ENCODE results near the gene ARSG.

The ARSG gene

DNA sequence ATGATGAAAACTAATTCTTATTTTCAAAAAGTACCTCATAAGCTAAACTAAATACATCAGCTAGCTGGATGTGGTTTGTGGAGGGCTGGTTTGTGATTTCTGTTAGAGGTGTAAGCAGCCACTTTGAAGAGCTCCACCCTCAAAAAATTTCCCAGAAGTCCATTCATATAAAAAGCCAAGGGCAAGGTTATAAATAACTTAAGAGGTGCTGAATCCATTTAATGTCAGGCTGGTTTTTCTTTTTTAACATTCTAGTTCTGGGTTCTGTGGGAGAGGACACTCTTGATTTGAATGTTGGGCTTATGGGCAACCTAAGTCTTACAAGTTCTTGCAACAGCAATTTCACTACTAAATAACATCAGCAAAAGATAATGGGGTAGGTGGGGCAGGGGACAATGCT is 169.4 kb downstream of the ARSG start:
- Histone ChIP-seq H2AFZ (ENCODE audit: low read length, unreplicated experiment) (no peak overlapping the region), H3K4me1 (ENCODE audit: control insufficient read depth, insufficient read depth, low read length, unreplicated experiment) (peaks cover 6% of the 10 kb centered on the region), H3K4me3 (ENCODE audit: low read depth, low read length) (no peak overlapping the region), H3K36me3 (ENCODE audit: insufficient read depth, low read length) (no peaks in the 10 kb centered on the region), H3K27me3 (ENCODE audit: insufficient read depth, low read length) (no peaks in the 10 kb centered on the region), H3K27ac (ENCODE audit: low read depth, low read length) (no peak overlapping the region), H3K79me2 (ENCODE audit: control insufficient read depth, insufficient read depth, low read length, unreplicated experiment) (no peaks in the 10 kb centered on the region)

DNA sequence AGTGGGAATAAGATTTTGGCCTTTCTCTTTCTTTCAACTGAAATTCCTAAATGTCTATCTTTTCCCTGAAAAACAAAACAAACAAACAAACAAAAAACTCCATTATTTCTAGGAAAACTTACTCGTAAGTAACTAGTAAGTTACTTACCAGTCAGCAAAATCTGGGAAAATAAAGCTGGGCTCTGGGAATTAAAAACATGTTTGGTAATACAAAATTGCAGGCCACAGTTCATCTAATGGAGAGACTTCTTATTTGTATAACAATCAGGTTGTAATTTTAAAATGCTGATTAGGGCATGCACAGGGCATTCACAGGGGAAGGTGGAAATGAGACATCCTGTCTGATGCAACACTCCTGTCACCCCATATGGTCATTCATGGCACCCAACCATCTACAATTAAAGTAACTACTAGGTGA is 169.8 kb downstream of the ARSG start:
- H3K4me3 ChIP-seq (ENCODE audit: low read depth, low read length), result no peak overlapping the region
- no peak overlapping the region for H2AFZ ChIP-seq (ENCODE audit: low read length, unreplicated experiment)

DNA sequence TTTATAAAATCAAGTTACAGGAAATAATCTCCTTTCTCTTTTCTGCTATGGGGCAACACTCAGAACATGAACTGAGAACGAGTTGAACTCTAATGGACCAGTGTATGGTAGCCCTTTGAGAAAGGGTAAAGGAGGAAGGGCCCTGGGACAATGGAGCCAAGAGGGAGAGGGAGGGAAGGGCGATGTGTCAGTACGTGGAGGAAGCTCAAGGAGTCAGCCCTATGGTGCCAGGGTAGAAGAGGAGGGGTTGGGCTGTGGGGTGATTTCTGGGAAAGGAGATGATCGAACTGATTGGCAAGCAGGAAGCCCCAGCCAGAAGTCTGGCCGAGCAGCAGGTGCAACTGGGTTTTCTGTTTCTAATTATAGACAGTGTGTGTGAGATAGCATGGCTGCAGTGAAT is 170.3 kb downstream of the ARSG start:
- Histone ChIP-seq H3K27me3 (ENCODE audit: insufficient read depth, low read length) (no peaks in the 10 kb centered on the region), H2AFZ (ENCODE audit: low read length, unreplicated experiment) (no peak overlapping the region), H3K27ac (ENCODE audit: low read depth, low read length) (no peak overlapping the region), H3K4me1 (ENCODE audit: control insufficient read depth, insufficient read depth, low read length, unreplicated experiment) (peaks cover 6% of the 10 kb centered on the region), H3K36me3 (ENCODE audit: insufficient read depth, low read length) (no peaks in the 10 kb centered on the region), H3K4me3 (ENCODE audit: low read depth, low read length) (no peak overlapping the region), H3K79me2 (ENCODE audit: control insufficient read depth, insufficient read depth, low read length, unreplicated experiment) (no peaks in the 10 kb centered on the region)

More for the DNA sequence above, 169.8 kb downstream of the ARSG start:
- no peaks in the 10 kb centered on the region for H3K79me2 ChIP-seq (ENCODE audit: control insufficient read depth, insufficient read depth, low read length, unreplicated experiment)
- no peaks in the 10 kb centered on the region for H3K36me3 ChIP-seq (ENCODE audit: insufficient read depth, low read length)
- H3K27me3 ChIP-seq (ENCODE audit: insufficient read depth, low read length), result no peaks in the 10 kb centered on the region
- H3K4me1 ChIP-seq (ENCODE audit: control insufficient read depth, insufficient read depth, low read length, unreplicated experiment), result peaks cover 6% of the 10 kb centered on the region
- H3K27ac ChIP-seq (ENCODE audit: low read depth, low read length), result no peak overlapping the region

DNA sequence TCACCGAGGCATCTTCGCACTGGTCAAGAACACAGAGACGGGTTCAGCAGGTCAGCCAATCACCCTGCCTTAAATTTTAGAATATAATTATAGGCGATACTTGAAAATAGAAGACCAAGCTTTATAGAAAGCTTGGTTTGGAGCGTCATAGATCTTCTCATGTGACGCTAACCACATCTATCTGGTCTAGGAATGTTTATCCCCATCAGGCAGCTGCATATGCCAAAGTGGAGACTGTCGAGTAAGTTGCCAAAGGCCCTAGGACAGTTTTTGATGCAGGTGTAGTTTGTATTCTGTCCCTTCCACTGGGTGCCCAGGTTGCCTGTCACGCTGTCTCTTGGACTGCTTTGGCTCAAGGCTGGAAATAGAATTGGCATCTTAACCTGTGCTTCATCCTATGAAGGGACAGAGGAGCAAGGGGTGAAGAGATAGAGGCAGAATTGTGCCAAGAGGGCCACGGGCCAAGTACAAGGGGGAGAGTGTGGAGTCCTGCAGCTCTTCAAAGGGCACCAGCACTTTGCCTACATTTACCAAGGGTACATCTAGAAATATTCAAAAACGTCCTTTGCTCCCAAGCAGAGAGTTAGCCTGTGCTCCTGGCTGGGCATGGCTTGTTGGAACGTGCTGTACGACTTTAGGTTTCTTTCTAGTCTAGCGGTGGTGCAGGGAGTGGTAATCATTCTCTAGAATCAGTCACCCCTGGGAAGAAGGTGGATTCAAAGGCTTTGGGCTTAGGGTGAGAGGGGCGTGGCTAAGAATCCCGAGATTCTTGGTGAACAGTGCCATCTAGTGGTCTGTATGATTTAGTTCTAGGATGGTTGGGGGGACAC is 171.3 kb downstream of the ARSG start:
- no peaks in the 10 kb centered on the region for H3K27me3 ChIP-seq (ENCODE audit: insufficient read depth, low read length)
- H2AFZ ChIP-seq (ENCODE audit: low read length, unreplicated experiment), result no peak overlapping the region
- no peaks in the 10 kb centered on the region for H3K36me3 ChIP-seq (ENCODE audit: insufficient read depth, low read length)
- no peak overlapping the region for H3K4me3 ChIP-seq (ENCODE audit: low read depth, low read length)
- H3K4me1 ChIP-seq (ENCODE audit: control insufficient read depth, insufficient read depth, low read length, unreplicated experiment), result peaks cover 6% of the 10 kb centered on the region
- H3K79me2 ChIP-seq (ENCODE audit: control insufficient read depth, insufficient read depth, low read length, unreplicated experiment), result no peaks in the 10 kb centered on the region
- H3K27ac ChIP-seq (ENCODE audit: low read depth, low read length), result no peak overlapping the region

DNA sequence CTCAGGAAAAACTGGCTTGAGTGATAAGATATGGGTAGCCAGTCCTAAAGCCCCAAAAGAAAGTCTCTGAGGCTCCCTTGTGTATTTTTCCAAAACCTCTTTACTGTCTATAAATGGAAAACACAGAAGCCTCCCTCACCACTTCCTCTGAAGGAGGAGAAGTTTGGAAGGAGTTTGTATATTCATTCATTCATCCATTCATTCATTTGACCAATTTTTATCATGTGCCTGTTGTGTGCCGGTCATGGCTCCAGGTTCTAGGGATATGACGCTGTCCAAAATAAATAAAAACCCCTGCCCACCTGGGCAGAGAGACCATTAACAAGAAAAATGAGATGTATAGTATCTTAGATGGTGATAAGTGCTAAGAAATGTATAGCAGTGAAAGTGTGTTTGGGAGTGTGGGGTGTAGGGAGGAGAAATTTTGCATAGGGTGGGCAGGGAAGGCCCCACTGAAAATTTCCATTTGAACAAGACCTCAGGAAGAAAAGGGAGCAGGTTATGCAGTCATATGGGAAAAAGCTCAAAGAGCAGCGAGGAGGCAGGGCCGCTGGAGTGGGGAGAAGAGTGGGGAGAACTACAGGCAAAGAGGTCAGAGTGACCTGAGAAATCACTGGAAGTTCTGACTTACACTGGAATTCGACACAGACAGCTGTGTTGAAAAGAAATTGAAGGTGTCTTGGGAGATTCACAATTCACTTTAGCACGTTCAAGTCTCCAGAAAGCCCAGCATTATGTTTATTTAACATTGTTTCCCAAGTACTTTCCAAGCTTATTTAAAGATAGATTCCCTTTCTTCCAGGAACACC is 172.1 kb downstream of the ARSG start:
- Histone ChIP-seq H3K36me3 (ENCODE audit: insufficient read depth, low read length) (no peaks in the 10 kb centered on the region), H3K27me3 (ENCODE audit: insufficient read depth, low read length) (no peaks in the 10 kb centered on the region), H3K4me1 (ENCODE audit: control insufficient read depth, insufficient read depth, low read length, unreplicated experiment) (peaks cover 2% of the 10 kb centered on the region), H3K4me3 (ENCODE audit: low read depth, low read length) (no peak overlapping the region), H3K27ac (ENCODE audit: low read depth, low read length) (no peak overlapping the region), H3K79me2 (ENCODE audit: control insufficient read depth, insufficient read depth, low read length, unreplicated experiment) (no peaks in the 10 kb centered on the region), H2AFZ (ENCODE audit: low read length, unreplicated experiment) (no peak overlapping the region)

DNA sequence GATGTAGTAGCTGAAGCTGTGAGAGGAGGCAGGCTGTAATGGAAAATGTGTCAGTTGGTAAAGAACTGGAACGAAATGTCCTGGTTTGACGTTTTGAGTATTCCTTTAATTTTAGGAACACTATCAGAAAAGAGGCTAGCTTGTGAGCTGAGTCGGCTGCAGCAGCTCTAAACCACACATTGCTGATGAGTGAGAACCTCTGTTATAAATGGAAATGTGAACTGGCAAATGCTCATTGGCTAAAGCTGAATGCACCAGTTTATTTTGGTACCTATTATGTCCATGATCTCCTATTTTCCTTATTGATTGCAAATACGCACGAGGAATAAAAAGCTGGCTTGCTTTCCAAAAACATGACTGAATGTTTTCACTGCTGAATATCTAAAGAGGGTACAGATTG is 177.0 kb downstream of the ARSG start:
- H2AFZ ChIP-seq (ENCODE audit: low read length, unreplicated experiment), result no peak overlapping the region
- H3K27ac ChIP-seq (ENCODE audit: low read depth, low read length), result no peak overlapping the region
- H3K4me1 ChIP-seq (ENCODE audit: control insufficient read depth, insufficient read depth, low read length, unreplicated experiment), result no peaks in the 10 kb centered on the region
- H3K27me3 ChIP-seq (ENCODE audit: insufficient read depth, low read length), result no peaks in the 10 kb centered on the region; the same call in none of the 2 replicates
- no peaks in the 10 kb centered on the region for H3K36me3 ChIP-seq (ENCODE audit: insufficient read depth, low read length)
- no peak overlapping the region for H3K4me3 ChIP-seq (ENCODE audit: low read depth, low read length)
- no peaks in the 10 kb centered on the region for H3K79me2 ChIP-seq (ENCODE audit: control insufficient read depth, insufficient read depth, low read length, unreplicated experiment)

DNA sequence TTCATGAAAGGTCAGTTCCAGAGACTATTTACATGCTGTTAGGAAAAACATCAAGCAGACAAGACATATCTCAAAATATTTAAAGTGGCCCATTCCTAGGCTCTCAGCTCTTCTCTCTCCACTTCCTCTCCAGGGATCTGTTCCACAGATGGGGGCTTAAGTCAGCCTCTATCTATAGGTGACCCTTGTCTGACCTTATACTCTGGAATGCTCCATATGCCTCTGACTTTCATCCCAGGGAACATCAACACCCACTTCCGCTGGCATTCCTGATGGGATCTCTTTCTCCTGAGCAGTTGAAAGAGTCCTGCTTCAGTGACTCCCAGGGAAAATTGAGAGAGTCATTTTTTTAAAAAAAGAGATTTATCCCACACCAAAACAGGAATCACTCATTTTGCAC is 177.5 kb downstream of the ARSG start:
- H3K79me2 ChIP-seq (ENCODE audit: control insufficient read depth, insufficient read depth, low read length, unreplicated experiment), result no peaks in the 10 kb centered on the region
- no peak overlapping the region for H3K27ac ChIP-seq (ENCODE audit: low read depth, low read length)
- H2AFZ ChIP-seq (ENCODE audit: low read length, unreplicated experiment), result no peak overlapping the region
- no peaks in the 10 kb centered on the region for H3K4me1 ChIP-seq (ENCODE audit: control insufficient read depth, insufficient read depth, low read length, unreplicated experiment)
- H3K36me3 ChIP-seq (ENCODE audit: insufficient read depth, low read length), result no peaks in the 10 kb centered on the region
- no peaks in the 10 kb centered on the region; the same call in none of the 2 replicates for H3K27me3 ChIP-seq (ENCODE audit: insufficient read depth, low read length)
- H3K4me3 ChIP-seq (ENCODE audit: low read depth, low read length), result no peak overlapping the region

Measured in ACC112 (cell line).